Body of pancreas (tissue), 4 donors: ENCODE data around the gene NDUFA13. TPM values are rescaled to one million over a fixed set of nuclear protein-coding genes. Genes with fewer than 3 reads are reported as not detected.

Experiments
- ATAC-seq: fragments of 150-250 bp; one replicate; pipeline ENCODE4 v1.9.1; 2016
- DNase-seq, 4 donors: peaks; one replicate each; pipeline ENCODE4 v3.0.0-alpha.2; 2019
- H3K27ac ChIP-seq, 4 donors: fragments of 200-600 bp; sonication (generic); 1 replicate in 3 of 4; 2 replicates in 1 of 4; pipeline versions ENCODE4 v1.5.1 to v1.6.1; 2016 to 2019; ENCODE audit warnings: mild to moderate bottlenecking in 1 of 4, mixed read lengths in 1 of 4, moderate library complexity in 1 of 4
- H3K27me3 ChIP-seq, 2 donors: fragments of 200-600 bp; sonication (generic); one replicate each; pipeline ENCODE4 v1.6.0; 2016; ENCODE audit warnings: mild to moderate bottlenecking in 1 of 2
- H3K36me3 ChIP-seq, 2 donors: fragments of 200-600 bp; sonication (generic); replicated peaks in 1 of 2; 2 replicates each; pipeline ENCODE4 v1.5.1; 2016; ENCODE audit warnings: low read depth in 2 of 2; ENCODE audit not compliant: insufficient read depth in 1 of 2
- H3K4me1 ChIP-seq: fragments of 200-600 bp; sonication (generic); one replicate; pipeline ENCODE4 v1.6.0; 2016
- H3K4me3 ChIP-seq, 2 donors: fragments of 200-600 bp; sonication (generic); 1 replicate in 1 of 2; 2 replicates in 1 of 2; pipeline ENCODE4 v1.5.1; 2016 to 2019
- H3K9me3 ChIP-seq, 3 donors: fragments of 200-600 bp; sonication (generic); 1 replicate in 2 of 3; 2 replicates in 1 of 3; pipeline ENCODE4 v1.5.1; 2016
- POLR2A ChIP-seq, 3 donors: fragments of 450-650 bp; IDR thresholded peaks; one replicate each; pipeline ENCODE4 v1.6.1; 2016; ENCODE audit warnings: antibody characterized with exemption in 3 of 3, mild to moderate bottlenecking in 2 of 3
- WGBS, 2 donors: methylation state at CpG; one replicate each; pipeline ENCODE4 v1.1.5; 2017; 5-methylcytosine and 5-hydroxymethylcytosine counted together
- intact Hi-C: fragments of 100-400 bp; cut with DNase I; formaldehyde crosslinking; loops from one replicate; pipeline ENCODE4 v1.15.1; 2023
- total RNA-seq, 2 donors: library from RNA; depleted of rRNA; stranded (reverse); fragments of >200 nt; gene quantifications; one replicate each; pipeline ENCODE4 v1.1.0, GENCODE V29; 2016
- TF ChIP-seq, protein P1 (sequence below), 7 experiments: fragments of 450-650 bp in 4 of 7; fragments of 200-600 bp in 3 of 7; sonication (generic) in 3 of 7; IDR thresholded peaks; one replicate each; pipeline ENCODE4 v1.5.1; 2016 to 2019; ENCODE audit warnings: antibody characterized with exemption in 7 of 7

NDUFA13 gene
- total RNA-seq, 2 donors from 2014 or later: 32.0 to 38.4 TPM

DNA sequence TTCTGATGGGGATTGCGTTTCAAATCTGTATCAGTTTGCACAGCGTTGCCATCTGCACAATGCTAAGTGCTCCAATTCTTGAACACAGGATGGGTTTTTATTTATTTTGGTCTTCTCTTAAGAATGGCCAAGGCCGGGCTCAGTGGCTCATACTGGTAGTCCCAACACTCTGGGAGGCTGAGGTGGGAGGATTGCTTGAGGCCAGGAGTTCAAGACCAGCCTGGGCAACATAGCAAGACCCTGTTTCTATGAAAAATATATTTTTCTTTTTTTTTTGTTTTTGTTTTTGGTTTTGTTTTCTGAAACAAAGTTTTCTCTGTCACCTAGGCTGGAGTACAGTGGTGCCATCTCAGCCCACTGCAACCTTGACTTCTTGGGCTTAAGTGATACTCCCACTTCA, 7.2 kb downstream of the NDUFA13 start:
- ATAC-seq (no peak), DNase-seq (no peak)
- Histone ChIP-seq H3K36me3 (peaks cover 0 to 3% of the 10 kb centered on the region in 2 donors), H3K27ac (no peak overlapping the region), H3K27me3 (no peaks in the 10 kb centered on the region), H3K4me3 (no peak overlapping the region), H3K9me3 (no peaks in the 10 kb centered on the region), H3K4me1 (no peaks in the 10 kb centered on the region)
- 88 to 100% methylated on average over 3 of the region's 3 CpGs for WGBS, 2 donors
- TF ChIP-seq POLR2A (IDR thresholded peaks at IDR 0.05): no peak
- TF ChIP-seq, protein P1, sequence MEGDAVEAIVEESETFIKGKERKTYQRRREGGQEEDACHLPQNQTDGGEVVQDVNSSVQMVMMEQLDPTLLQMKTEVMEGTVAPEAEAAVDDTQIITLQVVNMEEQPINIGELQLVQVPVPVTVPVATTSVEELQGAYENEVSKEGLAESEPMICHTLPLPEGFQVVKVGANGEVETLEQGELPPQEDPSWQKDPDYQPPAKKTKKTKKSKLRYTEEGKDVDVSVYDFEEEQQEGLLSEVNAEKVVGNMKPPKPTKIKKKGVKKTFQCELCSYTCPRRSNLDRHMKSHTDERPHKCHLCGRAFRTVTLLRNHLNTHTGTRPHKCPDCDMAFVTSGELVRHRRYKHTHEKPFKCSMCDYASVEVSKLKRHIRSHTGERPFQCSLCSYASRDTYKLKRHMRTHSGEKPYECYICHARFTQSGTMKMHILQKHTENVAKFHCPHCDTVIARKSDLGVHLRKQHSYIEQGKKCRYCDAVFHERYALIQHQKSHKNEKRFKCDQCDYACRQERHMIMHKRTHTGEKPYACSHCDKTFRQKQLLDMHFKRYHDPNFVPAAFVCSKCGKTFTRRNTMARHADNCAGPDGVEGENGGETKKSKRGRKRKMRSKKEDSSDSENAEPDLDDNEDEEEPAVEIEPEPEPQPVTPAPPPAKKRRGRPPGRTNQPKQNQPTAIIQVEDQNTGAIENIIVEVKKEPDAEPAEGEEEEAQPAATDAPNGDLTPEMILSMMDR (IDR thresholded peaks at IDR 0.05): no peak
- intact Hi-C loops: no loop called here

DNA sequence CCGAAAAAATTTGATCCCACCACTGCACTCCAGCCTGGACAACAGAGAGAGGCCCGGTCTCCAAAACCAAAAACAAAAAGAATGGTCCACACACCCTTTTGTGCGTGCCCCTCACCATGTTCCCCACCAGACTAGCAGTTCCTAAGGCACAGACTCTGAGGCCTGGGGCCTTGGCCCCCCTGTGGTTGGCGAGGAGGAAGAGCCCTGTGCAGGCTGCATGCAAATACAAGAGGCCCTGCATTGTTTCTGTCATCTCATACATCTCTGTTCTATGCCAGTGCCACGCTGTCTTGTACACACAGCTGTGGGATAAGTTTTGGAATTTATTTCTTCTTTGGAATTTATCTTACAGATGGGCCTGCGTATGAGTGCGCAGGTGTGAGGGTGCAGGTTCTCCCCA, 8.0 kb downstream of the NDUFA13 start:
- DNase-seq (no peak), ATAC-seq (no peak)
- Histone ChIP-seq H3K27ac (no peak overlapping the region), H3K9me3 (no peaks in the 10 kb centered on the region), H3K4me3 (no peak overlapping the region), H3K36me3 (peaks cover 0 to 3% of the 10 kb centered on the region in 2 donors), H3K4me1 (no peaks in the 10 kb centered on the region), H3K27me3 (no peaks in the 10 kb centered on the region)
- intact Hi-C loops: no loop called here
- 84 to 97% methylated on average over 7 of the region's 7 CpGs for WGBS, 2 donors
- TF ChIP-seq POLR2A (IDR thresholded peaks at IDR 0.05): no peak
- TF ChIP-seq, protein P1 (IDR thresholded peaks at IDR 0.05): no peak

DNA sequence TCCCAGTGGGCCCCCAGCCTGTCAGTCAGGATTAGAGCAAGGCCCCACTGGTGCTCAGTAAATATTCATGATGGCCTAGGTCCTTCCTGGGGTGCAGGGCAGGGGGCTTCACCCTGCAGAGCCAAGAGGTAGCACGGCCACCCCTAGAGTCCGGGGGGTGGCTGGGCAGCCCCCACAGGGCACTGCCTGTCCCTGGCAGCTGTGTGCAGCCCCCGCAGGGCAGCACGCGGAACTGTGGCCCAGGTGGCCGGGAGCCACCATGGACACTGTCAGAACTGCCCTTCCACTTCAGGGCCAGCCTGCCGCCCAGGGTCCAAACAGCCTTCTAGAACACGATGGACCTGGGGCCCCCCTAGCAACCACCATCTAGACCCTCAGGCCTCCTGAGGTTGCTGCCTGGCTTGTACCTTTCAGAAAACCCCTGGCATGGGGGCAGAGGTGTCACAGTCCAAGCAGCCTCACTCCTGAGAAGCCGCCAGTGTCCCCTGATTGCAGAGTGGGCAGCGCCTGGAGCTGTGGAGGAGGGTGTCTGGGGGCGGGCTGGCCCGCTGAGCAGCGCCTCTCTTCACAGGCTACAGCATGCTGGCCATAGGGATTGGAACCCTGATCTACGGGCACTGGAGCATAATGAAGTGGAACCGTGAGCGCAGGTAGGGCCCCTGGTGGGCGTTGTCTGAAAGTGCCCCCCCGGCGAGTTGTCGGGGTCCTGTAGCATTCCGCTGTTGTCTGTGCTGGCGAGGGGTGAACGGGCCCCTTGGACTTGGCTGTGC, 9.8 kb downstream of the NDUFA13 start:
- TF ChIP-seq, protein P1 (IDR thresholded peaks at IDR 0.05): no peak
- no peak for TF ChIP-seq POLR2A (IDR thresholded peaks at IDR 0.05)
- intact Hi-C loops: loop anchor here (5.0 kb wide), 1 partner anchor 122 kb away; no protein-coding TSS in a partner anchor

DNA sequence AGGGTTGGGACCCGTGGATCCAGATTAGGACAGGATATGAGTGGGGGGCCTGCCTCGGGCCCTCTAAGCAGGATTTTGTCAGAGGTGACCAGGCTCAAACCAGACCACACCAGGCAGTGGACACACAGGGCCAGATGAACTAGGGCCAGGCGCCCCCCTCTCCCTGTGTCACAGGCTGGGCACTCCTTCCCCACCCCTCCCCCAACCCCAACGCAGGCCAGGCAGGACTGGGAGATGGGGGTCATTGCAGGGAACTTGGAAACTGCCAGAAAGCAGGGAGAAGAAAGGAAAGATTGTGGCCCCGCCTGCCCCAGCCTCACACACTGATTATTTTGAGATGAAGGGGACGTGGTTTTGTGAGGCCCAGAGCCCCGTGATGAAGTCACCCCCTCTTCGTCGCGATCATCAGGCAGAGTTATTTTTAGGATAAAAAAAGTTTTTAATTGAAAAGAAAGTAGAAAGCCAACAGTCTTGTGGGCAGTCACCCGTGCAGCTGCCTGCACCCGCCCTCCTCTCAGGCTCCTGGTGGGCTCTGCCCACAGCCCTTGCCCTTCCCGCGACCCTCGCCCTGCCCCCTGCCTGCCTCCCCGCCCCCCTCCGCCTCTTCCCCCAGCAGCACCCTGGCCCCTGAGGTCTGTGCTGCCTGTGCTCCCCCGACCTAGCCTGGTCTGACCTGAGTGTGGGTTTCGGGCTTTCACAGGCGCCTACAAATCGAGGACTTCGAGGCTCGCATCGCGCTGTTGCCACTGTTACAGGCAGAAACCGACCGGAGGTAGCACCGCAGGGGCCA, 10.8 kb downstream of the NDUFA13 start:
- Histone ChIP-seq H3K27me3 (no peaks in the 10 kb centered on the region), H3K4me1 (no peaks in the 10 kb centered on the region), H3K4me3 (no peak overlapping the region), H3K27ac (no peak overlapping the region), H3K9me3 (no peaks in the 10 kb centered on the region), H3K36me3 (peaks cover 0 to 3% of the 10 kb centered on the region in 2 donors)
- 87% methylated on average over 15 to 28 of the region's 28 CpGs for WGBS, 2 donors
- DNase-seq: no peak
- ATAC-seq: no peak
- intact Hi-C loops: loop anchor here (5.0 kb wide), 1 partner anchor 121 kb away; no protein-coding TSS in a partner anchor
- TF ChIP-seq, protein P1 (IDR thresholded peaks at IDR 0.05): no peak
- no peak for TF ChIP-seq POLR2A (IDR thresholded peaks at IDR 0.05)

More for the DNA sequence above, 9.8 kb downstream of the NDUFA13 start:
- Histone ChIP-seq H3K27ac (no peak overlapping the region), H3K4me1 (no peaks in the 10 kb centered on the region), H3K9me3 (no peaks in the 10 kb centered on the region), H3K4me3 (no peak overlapping the region), H3K27me3 (no peaks in the 10 kb centered on the region), H3K36me3 (peaks cover 0 to 3% of the 10 kb centered on the region in 2 donors)
- DNase-seq (no peak), ATAC-seq (no peak)
- WGBS, 2 donors: 70 to 87% methylated on average over 2 to 20 of the region's 23 CpGs
